ENCODE measurements around the gene VAT1. TPM values are rescaled to one million over a fixed set of nuclear protein-coding genes. Genes with fewer than 3 reads are reported as not detected.

VAT1 gene
- total and polyA plus RNA-seq, 2 of the 13 experiments (the other 11 are each of a cell fraction or from before 2014, with no cell fraction given) = 143 to 205 TPM

DNA sequence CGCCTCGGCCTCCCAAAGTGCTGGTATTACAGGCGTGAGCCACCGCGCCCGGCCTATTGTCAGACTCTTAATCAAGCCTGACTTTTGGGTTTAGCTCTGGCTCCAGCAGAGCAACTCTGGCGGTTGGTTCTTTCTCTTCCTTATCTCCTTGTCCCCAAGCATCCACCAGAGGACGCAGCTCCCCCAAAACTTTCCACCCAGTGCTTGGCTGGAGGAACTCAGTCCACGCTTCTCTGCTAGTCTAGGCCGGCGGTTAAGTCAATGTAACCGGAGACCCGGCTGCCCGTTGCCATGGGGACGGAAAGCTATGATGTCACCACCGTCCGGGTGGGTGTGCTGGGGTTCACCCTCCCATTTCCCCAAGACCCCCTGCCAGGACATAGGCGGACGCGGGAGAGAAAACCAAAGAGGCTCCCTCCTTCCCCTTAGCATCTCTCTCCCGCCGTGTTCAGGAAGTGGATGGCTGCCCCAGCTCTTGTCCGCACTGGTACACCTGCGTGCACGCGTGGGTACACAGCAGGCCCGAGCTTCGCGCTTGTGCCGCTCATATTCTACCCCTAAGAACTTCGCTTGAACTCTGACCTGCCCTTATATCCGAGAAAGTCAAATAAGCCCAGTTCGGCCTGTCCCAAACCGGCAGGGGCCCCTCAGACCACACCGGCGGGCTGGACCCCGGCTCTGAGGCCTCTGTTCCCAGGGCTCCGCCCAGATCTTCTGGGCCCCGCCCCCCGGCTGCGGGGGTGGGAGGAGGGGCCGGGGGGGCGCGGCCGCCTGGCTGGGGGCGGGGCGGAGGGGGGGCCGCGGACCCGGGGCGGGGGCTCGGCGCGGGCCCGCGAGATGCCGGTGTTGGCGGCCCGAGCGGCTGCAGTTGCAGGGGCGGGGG, 2.5 kb upstream of the VAT1 start, which contains the start of gene RND2 (continued):
- TF ChIP-seq MAZ (IDR thresholded peaks at IDR 0.05; ENCODE audit: borderline replicate concordance, low read depth, low read length) = no peak
- TF ChIP-seq MAZ (CRISPR knock-in tag; IDR thresholded peaks at IDR 0.05; ENCODE audit: low read depth) = peak; percentile 52; the same call in 1 of the 2 replicates
- no peak for TF ChIP-seq ZNF615 (CRISPR knock-in tag; IDR thresholded peaks at IDR 0.05; ENCODE audit: borderline replicate concordance)
- 0 out of 2 replicates have a peak, but pooled peaks have one; percentile 48 for TF ChIP-seq ZFP90 (CRISPR knock-in tag; IDR thresholded peaks at IDR 0.05; ENCODE audit: borderline replicate concordance)
- no peak for TF ChIP-seq SRSF1 (optimal IDR thresholded peaks at IDR 0.05; ENCODE audit: low read depth, low read length)
- TF ChIP-seq, protein P1, sequence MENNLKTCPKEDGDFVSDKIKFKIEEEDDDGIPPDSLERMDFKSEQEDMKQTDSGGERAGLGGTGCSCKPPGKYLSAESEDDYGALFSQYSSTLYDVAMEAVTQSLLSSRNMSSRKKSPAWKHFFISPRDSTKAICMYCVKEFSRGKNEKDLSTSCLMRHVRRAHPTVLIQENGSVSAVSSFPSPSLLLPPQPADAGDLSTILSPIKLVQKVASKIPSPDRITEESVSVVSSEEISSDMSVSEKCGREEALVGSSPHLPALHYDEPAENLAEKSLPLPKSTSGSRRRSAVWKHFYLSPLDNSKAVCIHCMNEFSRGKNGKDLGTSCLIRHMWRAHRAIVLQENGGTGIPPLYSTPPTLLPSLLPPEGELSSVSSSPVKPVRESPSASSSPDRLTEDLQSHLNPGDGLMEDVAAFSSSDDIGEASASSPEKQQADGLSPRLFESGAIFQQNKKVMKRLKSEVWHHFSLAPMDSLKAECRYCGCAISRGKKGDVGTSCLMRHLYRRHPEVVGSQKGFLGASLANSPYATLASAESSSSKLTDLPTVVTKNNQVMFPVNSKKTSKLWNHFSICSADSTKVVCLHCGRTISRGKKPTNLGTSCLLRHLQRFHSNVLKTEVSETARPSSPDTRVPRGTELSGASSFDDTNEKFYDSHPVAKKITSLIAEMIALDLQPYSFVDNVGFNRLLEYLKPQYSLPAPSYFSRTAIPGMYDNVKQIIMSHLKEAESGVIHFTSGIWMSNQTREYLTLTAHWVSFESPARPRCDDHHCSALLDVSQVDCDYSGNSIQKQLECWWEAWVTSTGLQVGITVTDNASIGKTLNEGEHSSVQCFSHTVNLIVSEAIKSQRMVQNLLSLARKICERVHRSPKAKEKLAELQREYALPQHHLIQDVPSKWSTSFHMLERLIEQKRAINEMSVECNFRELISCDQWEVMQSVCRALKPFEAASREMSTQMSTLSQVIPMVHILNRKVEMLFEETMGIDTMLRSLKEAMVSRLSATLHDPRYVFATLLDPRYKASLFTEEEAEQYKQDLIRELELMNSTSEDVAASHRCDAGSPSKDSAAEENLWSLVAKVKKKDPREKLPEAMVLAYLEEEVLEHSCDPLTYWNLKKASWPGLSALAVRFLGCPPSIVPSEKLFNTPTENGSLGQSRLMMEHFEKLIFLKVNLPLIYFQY (CRISPR knock-in tag; IDR thresholded peaks at IDR 0.05; ENCODE audit: borderline replicate concordance) = peak; percentile 47; the same call in 1 of the 2 replicates
- peak; percentile 93 for TF ChIP-seq SALL2 (CRISPR knock-in tag; IDR thresholded peaks at IDR 0.05)
- TF ChIP-seq ZNF317 (CRISPR knock-in tag; IDR thresholded peaks at IDR 0.05) = no peak
- peak; percentile 71; the same call in 1 of the 2 replicates for TF ChIP-seq HOXA3 (CRISPR knock-in tag; IDR thresholded peaks at IDR 0.05)
- peak; percentile 97 for TF ChIP-seq KDM3A (CRISPR knock-in tag; IDR thresholded peaks at IDR 0.05; ENCODE audit: low read depth)
- no peak for TF ChIP-seq ZNF746 (CRISPR knock-in tag; IDR thresholded peaks at IDR 0.05)
- TF ChIP-seq ZMAT5 (CRISPR knock-in tag; IDR thresholded peaks at IDR 0.05; ENCODE audit: borderline replicate concordance, low read depth) = no peak
- TF ChIP-seq ZEB1 (IDR thresholded peaks at IDR 0.05; ENCODE audit: insufficient replicate concordance, low read depth) = no peak
- TF ChIP-seq, protein P2, sequence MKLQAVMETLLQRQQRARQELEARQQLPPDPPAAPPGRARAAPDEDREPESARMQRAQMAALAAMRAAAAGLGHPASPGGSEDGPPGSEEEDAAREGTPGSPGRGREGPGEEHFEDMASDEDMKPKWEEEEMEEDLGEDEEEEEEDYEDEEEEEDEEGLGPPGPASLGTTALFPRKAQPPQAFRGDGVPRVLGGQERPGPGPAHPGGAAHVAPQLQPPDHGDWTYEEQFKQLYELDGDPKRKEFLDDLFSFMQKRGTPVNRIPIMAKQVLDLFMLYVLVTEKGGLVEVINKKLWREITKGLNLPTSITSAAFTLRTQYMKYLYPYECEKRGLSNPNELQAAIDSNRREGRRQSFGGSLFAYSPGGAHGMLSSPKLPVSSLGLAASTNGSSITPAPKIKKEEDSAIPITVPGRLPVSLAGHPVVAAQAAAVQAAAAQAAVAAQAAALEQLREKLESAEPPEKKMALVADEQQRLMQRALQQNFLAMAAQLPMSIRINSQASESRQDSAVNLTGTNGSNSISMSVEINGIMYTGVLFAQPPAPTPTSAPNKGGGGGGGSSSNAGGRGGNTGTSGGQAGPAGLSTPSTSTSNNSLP (IDR thresholded peaks at IDR 0.05; ENCODE audit: low read depth, low read length) = peak; percentile 41; the same call in 1 of the 2 replicates
- 0 out of 2 replicates have a peak, but pooled peaks have one; percentile 47 for TF ChIP-seq PRDM15 (CRISPR knock-in tag; IDR thresholded peaks at IDR 0.05)
- TF ChIP-seq, protein P3, sequence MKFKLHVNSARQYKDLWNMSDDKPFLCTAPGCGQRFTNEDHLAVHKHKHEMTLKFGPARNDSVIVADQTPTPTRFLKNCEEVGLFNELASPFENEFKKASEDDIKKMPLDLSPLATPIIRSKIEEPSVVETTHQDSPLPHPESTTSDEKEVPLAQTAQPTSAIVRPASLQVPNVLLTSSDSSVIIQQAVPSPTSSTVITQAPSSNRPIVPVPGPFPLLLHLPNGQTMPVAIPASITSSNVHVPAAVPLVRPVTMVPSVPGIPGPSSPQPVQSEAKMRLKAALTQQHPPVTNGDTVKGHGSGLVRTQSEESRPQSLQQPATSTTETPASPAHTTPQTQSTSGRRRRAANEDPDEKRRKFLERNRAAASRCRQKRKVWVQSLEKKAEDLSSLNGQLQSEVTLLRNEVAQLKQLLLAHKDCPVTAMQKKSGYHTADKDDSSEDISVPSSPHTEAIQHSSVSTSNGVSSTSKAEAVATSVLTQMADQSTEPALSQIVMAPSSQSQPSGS (CRISPR knock-in tag; IDR thresholded peaks at IDR 0.05) = peak; percentile 97
